ENCODE results near the gene RANGAP1.

The RANGAP1 gene

GRCh38 chr22:41310336-41310735 lies 24.3 kb upstream of the RANGAP1 start:
- Histone ChIP-seq H3K9ac (no peak overlapping the region), H2AFZ (ENCODE audit: low read depth) (no peak overlapping the region), H3K27ac (no peak overlapping the region), H3K4me1 (ENCODE audit: low read depth, poor library complexity, severe bottlenecking) (no peaks in the 10 kb centered on the region), H4K20me1 (ENCODE audit: insufficient read depth) (no peaks in the 10 kb centered on the region), H3K27me3 (ENCODE audit: insufficient read depth, low read depth) (no peaks in the 10 kb centered on the region), H3K36me3 (ENCODE audit: insufficient read depth) (no peaks in the 10 kb centered on the region), H3K79me2 (ENCODE audit: insufficient read depth, low read depth) (peaks cover 57% of the 10 kb centered on the region; the same call in 1 of the 2 replicates), H3K4me3 (IDR thresholded peaks at IDR 0.05; ENCODE audit: insufficient read depth, low read depth, low read length) (no peak overlapping the region), H3K4me2 (no peak overlapping the region)
- no peak for TF ChIP-seq CTCF (conservative IDR thresholded peaks at IDR 0.05; ENCODE audit: low read depth, low read length)

- H3K36me3 ChIP-seq (ENCODE audit: insufficient read depth): no peaks in the 10 kb centered on the region
- no peaks in the 10 kb centered on the region for H3K27me3 ChIP-seq (ENCODE audit: insufficient read depth, low read depth)
- no peak overlapping the region for H3K27ac ChIP-seq
- H4K20me1 ChIP-seq (ENCODE audit: insufficient read depth): no peaks in the 10 kb centered on the region
- no peak overlapping the region for H3K4me2 ChIP-seq
- peaks cover 71% of the 10 kb centered on the region; the same call in 1 of the 2 replicates for H3K79me2 ChIP-seq (ENCODE audit: insufficient read depth, low read depth)
- H3K4me1 ChIP-seq (ENCODE audit: low read depth, poor library complexity, severe bottlenecking): peaks cover 9% of the 10 kb centered on the region
- H3K4me3 ChIP-seq (IDR thresholded peaks at IDR 0.05; ENCODE audit: insufficient read depth, low read depth, low read length): no peak overlapping the region
- TF ChIP-seq CTCF (conservative IDR thresholded peaks at IDR 0.05; ENCODE audit: low read depth, low read length): no peak
- no peak overlapping the region for H3K9ac ChIP-seq
- no peak overlapping the region for H2AFZ ChIP-seq (ENCODE audit: low read depth)
Measured at GRCh38 chr22:41308544-41308947, 22.6 kb upstream of the RANGAP1 start.

- Histone ChIP-seq H3K4me2 (no peak overlapping the region), H4K20me1 (ENCODE audit: insufficient read depth) (no peaks in the 10 kb centered on the region), H3K4me1 (ENCODE audit: low read depth, poor library complexity, severe bottlenecking) (peaks cover 13% of the 10 kb centered on the region), H2AFZ (ENCODE audit: low read depth) (no peak overlapping the region), H3K27me3 (ENCODE audit: insufficient read depth, low read depth) (no peaks in the 10 kb centered on the region), H3K4me3 (IDR thresholded peaks at IDR 0.05; ENCODE audit: insufficient read depth, low read depth, low read length) (no peak overlapping the region), H3K27ac (no peak overlapping the region), H3K79me2 (ENCODE audit: insufficient read depth, low read depth) (peaks cover 76% of the 10 kb centered on the region), H3K9ac (no peak overlapping the region), H3K36me3 (ENCODE audit: insufficient read depth) (no peaks in the 10 kb centered on the region)
- no peak for TF ChIP-seq CTCF (conservative IDR thresholded peaks at IDR 0.05; ENCODE audit: low read depth, low read length)
Measured at GRCh38 chr22:41308054-41308453, 22.1 kb upstream of the RANGAP1 start.

GRCh38 chr22:41305646-41306045 lies 19.7 kb upstream of the RANGAP1 start:
- H3K27me3 ChIP-seq (ENCODE audit: insufficient read depth, low read depth): no peaks in the 10 kb centered on the region
- no peak overlapping the region for H3K9ac ChIP-seq
- H2AFZ ChIP-seq (ENCODE audit: low read depth): no peak overlapping the region
- peaks cover 22% of the 10 kb centered on the region for H3K4me1 ChIP-seq (ENCODE audit: low read depth, poor library complexity, severe bottlenecking)
- TF ChIP-seq CTCF (conservative IDR thresholded peaks at IDR 0.05; ENCODE audit: low read depth, low read length): no peak
- H3K79me2 ChIP-seq (ENCODE audit: insufficient read depth, low read depth): peaks cover 80% of the 10 kb centered on the region
- no peak overlapping the region for H3K4me2 ChIP-seq
- H3K36me3 ChIP-seq (ENCODE audit: insufficient read depth): no peaks in the 10 kb centered on the region
- no peak overlapping the region for H3K27ac ChIP-seq
- H3K4me3 ChIP-seq (IDR thresholded peaks at IDR 0.05; ENCODE audit: insufficient read depth, low read depth, low read length): no peak overlapping the region
- H4K20me1 ChIP-seq (ENCODE audit: insufficient read depth): no peaks in the 10 kb centered on the region

Data from KMS-11 (cell line).